Gastrocnemius medialis (tissue), 4 donors: Measurements from ENCODE around the gene SELENOI.

Experiments used
- CTCF ChIP-seq, 5 experiments: fragments of 450-650 bp in 3 of 5; fragments of 200-600 bp in 2 of 5; sonication (generic) in 2 of 5; IDR thresholded peaks in 4 of 5; conservative IDR thresholded peaks in 1 of 5; 1 replicate in 4 of 5; 2 replicates in 1 of 5; pipeline ENCODE4 v1.5.1; 2016 to 2019; ENCODE audit warnings: antibody characterized with exemption in 5 of 5, mild to moderate bottlenecking in 3 of 5, moderate library complexity in 3 of 5
- POLR2A ChIP-seq, 2 donors: fragments of 450-650 bp; IDR thresholded peaks; one replicate each; pipeline ENCODE4 v1.6.1; 2017; ENCODE audit warnings: antibody characterized with exemption in 2 of 2, mild to moderate bottlenecking in 2 of 2, moderate library complexity in 2 of 2

DNA sequence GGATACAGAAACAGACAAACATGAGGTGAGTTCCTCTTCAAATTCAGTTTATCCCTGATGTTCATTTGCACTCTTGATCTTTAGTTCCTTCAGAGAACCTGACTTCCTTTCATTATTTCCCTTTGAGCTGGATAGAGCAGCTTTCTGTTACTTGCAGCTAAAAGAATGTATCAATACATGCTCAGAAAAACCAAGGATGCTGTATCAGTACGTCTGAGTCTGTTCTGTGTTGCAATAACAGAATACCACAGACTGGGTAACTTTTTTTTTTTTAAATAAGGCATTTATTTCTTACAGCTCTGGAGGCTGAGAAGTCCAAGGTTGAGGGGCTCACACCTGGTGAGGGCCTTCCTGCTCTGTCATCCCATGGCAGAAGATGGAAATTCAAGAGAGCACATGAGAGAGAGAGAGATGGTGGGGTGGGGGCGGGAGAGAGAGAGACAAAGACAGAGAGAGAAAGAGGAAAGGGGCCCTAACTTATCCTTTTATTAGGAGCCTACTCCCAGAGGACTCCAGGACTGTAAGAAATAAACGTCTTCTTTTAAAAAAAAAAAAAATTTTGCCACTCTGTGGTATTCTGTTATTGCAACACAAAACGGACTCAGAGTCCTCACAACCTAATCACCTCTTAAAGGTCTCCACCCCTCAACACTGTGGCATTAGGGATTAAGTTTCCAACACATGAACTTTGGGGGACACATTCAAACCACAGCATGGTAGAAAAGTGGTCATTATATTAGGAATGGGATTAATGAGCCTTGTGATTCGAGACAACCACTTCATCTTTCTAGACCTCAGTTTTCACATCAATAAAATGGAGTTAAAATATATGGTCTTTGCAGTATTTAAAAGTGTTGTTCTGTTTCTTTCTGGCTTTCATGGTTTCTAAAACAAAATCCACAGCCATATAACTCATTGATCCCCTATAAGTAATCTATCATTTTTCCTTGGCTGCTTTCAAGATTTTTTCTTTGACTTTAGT, 18.4 kb upstream of the SELENOI start:
- TF ChIP-seq CTCF (IDR thresholded peaks at IDR 0.05 in 4 of 5, conservative IDR thresholded peaks at IDR 0.05 in 1 of 5), result no peak
- no peak for TF ChIP-seq POLR2A (IDR thresholded peaks at IDR 0.05)
